Gastroesophageal sphincter (tissue), 3 donors: ENCODE data around the gene DHRSX.

Source experiments
- CTCF ChIP-seq, 4 experiments: fragments of 200-600 bp in 2 of 4; fragments of 450-650 bp in 2 of 4; sonication (generic) in 1 of 4; IDR thresholded peaks; one replicate each; pipeline ENCODE4 v1.5.1; 2017 to 2019; ENCODE audit warnings: antibody characterized with exemption in 4 of 4, mild to moderate bottlenecking in 2 of 4, moderate library complexity in 2 of 4
- EP300 ChIP-seq: sonication (generic); formaldehyde crosslinking; IDR thresholded peaks from one replicate; pipeline ENCODE4 v1.6.1; 2017; ENCODE audit warnings: antibody characterized with exemption, mild to moderate bottlenecking
- POLR2A ChIP-seq, 2 donors: fragments of 450-650 bp; IDR thresholded peaks; one replicate each; pipeline ENCODE4 v1.6.1; 2017; ENCODE audit warnings: antibody characterized with exemption in 2 of 2, mild to moderate bottlenecking in 2 of 2, moderate library complexity in 1 of 2

GRCh38 chrX:2384486-2384885 is 116.3 kb downstream of the DHRSX start:
- TF ChIP-seq CTCF (IDR thresholded peaks at IDR 0.05) (no peak), EP300 (no peak), POLR2A (IDR thresholded peaks at IDR 0.05) (no peak)
